ENCODE results near the gene MEIS1.

The MEIS1 gene

GRCh38 chr2:66560683-66561082, 125.8 kb downstream of the MEIS1 start:
- no peak for TF ChIP-seq SIN3A (IDR thresholded peaks at IDR 0.05; ENCODE audit: borderline replicate concordance, insufficient read depth, low read length)
- TF ChIP-seq REST (IDR thresholded peaks at IDR 0.05; ENCODE audit: insufficient read depth in 1 of 2, low read depth in 2 of 2, low read length in 2 of 2): no peak
- TF ChIP-seq FOXP2 (optimal IDR thresholded peaks at IDR 0.05; ENCODE audit: borderline replicate concordance, extremely low read depth, extremely low read length, insufficient read depth): no peak
- TF ChIP-seq TAF1 (IDR thresholded peaks at IDR 0.05; ENCODE audit: borderline replicate concordance, insufficient read depth, low read length): no peak
- TF ChIP-seq POLR2AphosphoS5 (IDR thresholded peaks at IDR 0.05; ENCODE audit: low read depth, low read length): no peak

- TF ChIP-seq FOXP2 (optimal IDR thresholded peaks at IDR 0.05; ENCODE audit: borderline replicate concordance, extremely low read depth, extremely low read length, insufficient read depth) (no peak), SIN3A (IDR thresholded peaks at IDR 0.05; ENCODE audit: borderline replicate concordance, insufficient read depth, low read length) (no peak), POLR2AphosphoS5 (IDR thresholded peaks at IDR 0.05; ENCODE audit: low read depth, low read length) (no peak), TAF1 (IDR thresholded peaks at IDR 0.05; ENCODE audit: borderline replicate concordance, insufficient read depth, low read length) (no peak), REST (IDR thresholded peaks at IDR 0.05; ENCODE audit: insufficient read depth in 1 of 2, low read depth in 2 of 2, low read length in 2 of 2) (no peak)
These were observed 126.8 kb downstream of the MEIS1 start for GRCh38 chr2:66561645-66562303.

- no peak for TF ChIP-seq REST (IDR thresholded peaks at IDR 0.05; ENCODE audit: insufficient read depth in 1 of 2, low read depth in 2 of 2, low read length in 2 of 2)
- TF ChIP-seq SIN3A (IDR thresholded peaks at IDR 0.05; ENCODE audit: borderline replicate concordance, insufficient read depth, low read length): no peak
- no peak for TF ChIP-seq POLR2AphosphoS5 (IDR thresholded peaks at IDR 0.05; ENCODE audit: low read depth, low read length)
- TF ChIP-seq FOXP2 (optimal IDR thresholded peaks at IDR 0.05; ENCODE audit: borderline replicate concordance, extremely low read depth, extremely low read length, insufficient read depth): no peak
- TF ChIP-seq TAF1 (IDR thresholded peaks at IDR 0.05; ENCODE audit: borderline replicate concordance, insufficient read depth, low read length): no peak
These were observed 127.4 kb downstream of the MEIS1 start for GRCh38 chr2:66562304-66562685.

GRCh38 chr2:66563473-66563872, 128.5 kb downstream of the MEIS1 start:
- TF ChIP-seq TAF1 (IDR thresholded peaks at IDR 0.05; ENCODE audit: borderline replicate concordance, insufficient read depth, low read length) (no peak), REST (IDR thresholded peaks at IDR 0.05; ENCODE audit: insufficient read depth in 1 of 2, low read depth in 2 of 2, low read length in 2 of 2) (no peak), POLR2AphosphoS5 (IDR thresholded peaks at IDR 0.05; ENCODE audit: low read depth, low read length) (no peak), SIN3A (IDR thresholded peaks at IDR 0.05; ENCODE audit: borderline replicate concordance, insufficient read depth, low read length) (no peak), FOXP2 (optimal IDR thresholded peaks at IDR 0.05; ENCODE audit: borderline replicate concordance, extremely low read depth, extremely low read length, insufficient read depth) (no peak)

Data from PFSK-1 (cell line).